Cerebellar nuclear complex (tissue), 1 donor: ENCODE results near the gene PMP22.

ENCODE experiments used
- DNase-seq, 2 experiments: peaks; one replicate each; lab custom pipeline; 2025; lab: John Stamatoyannopoulos, UW

Gene PMP22

GRCh38 chr17:15265131-15265530 lies at the start of gene PMP22:
TSS of gene PMP22 (minus strand) at chr17:15265326. CDS start at chr17:15260727, 4,599 bp downstream.
- DNase-seq: no peak

- no peak for DNase-seq
Observed at GRCh38 chr17:15311996-15312395, 46.9 kb upstream of the PMP22 start.

- DNase-seq: no peak
Observed at GRCh38 chr17:15309793-15310192, 44.7 kb upstream of the PMP22 start.

- no peak for DNase-seq
Observed at GRCh38 chr17:15309236-15309635, 44.1 kb upstream of the PMP22 start.

GRCh38 chr17:15308758-15309157 lies 43.6 kb upstream of the PMP22 start:
- no peak for DNase-seq

- no peak for DNase-seq
Observed at GRCh38 chr17:15307710-15308111, 42.6 kb upstream of the PMP22 start.

GRCh38 chr17:15303851-15304250 lies 38.7 kb upstream of the PMP22 start:
- no peak for DNase-seq

GRCh38 chr17:15303268-15303667 lies 38.1 kb upstream of the PMP22 start:
- no peak for DNase-seq

GRCh38 chr17:15301845-15302244 lies 36.7 kb upstream of the PMP22 start:
- no peak for DNase-seq

- no peak for DNase-seq
Observed at GRCh38 chr17:15298176-15298575, 33.0 kb upstream of the PMP22 start.

- no peak for DNase-seq
Observed at GRCh38 chr17:15293558-15293957, 28.4 kb upstream of the PMP22 start.

GRCh38 chr17:15291674-15292361 lies 26.7 kb upstream of the PMP22 start:
- DNase-seq: no peak

- no peak for DNase-seq
Observed at GRCh38 chr17:15290605-15291004, 25.5 kb upstream of the PMP22 start.

GRCh38 chr17:15289285-15290183 lies 24.4 kb upstream of the PMP22 start:
- DNase-seq: no peak

GRCh38 chr17:15288859-15289258 lies 23.7 kb upstream of the PMP22 start:
- DNase-seq: no peak

- no peak for DNase-seq
Observed at GRCh38 chr17:15287538-15288267, 22.6 kb upstream of the PMP22 start.

GRCh38 chr17:15285466-15285865 lies 20.3 kb upstream of the PMP22 start:
- no peak for DNase-seq

- no peak for DNase-seq
Observed at GRCh38 chr17:15284537-15284936, 19.4 kb upstream of the PMP22 start.

- DNase-seq: no peak
Observed at GRCh38 chr17:15284107-15284506, 19.0 kb upstream of the PMP22 start.

- no peak for DNase-seq
Observed at GRCh38 chr17:15281909-15282308, 16.8 kb upstream of the PMP22 start.

- no peak for DNase-seq
Observed at GRCh38 chr17:15278924-15279477, 13.9 kb upstream of the PMP22 start.

- no peak for DNase-seq
Observed at GRCh38 chr17:15278380-15278779, 13.3 kb upstream of the PMP22 start.
